Ascending aorta (tissue), 2 donors: ENCODE data around the gene CYSRT1. TPM values are rescaled to one million over a fixed set of nuclear protein-coding genes. Genes with fewer than 3 reads are reported as not detected.

Source experiments
- DNase-seq, 2 donors: peaks; one replicate each; pipeline ENCODE4 v3.0.0-alpha.2; 2019; ENCODE audit warnings: low spot score in 2 of 2
- H3K27ac ChIP-seq, 2 donors: fragments of 200-600 bp; sonication (generic); one replicate each; pipeline ENCODE4 v1.5.1; 2016 to 2017; ENCODE audit warnings: mild to moderate bottlenecking in 1 of 2
- H3K27me3 ChIP-seq: fragments of 200-600 bp; sonication (generic); one replicate; pipeline ENCODE4 v1.5.1; 2017
- H3K36me3 ChIP-seq, 2 donors: fragments of 200-600 bp; sonication (generic); one replicate each; pipeline ENCODE4 v1.5.1; 2016
- H3K4me1 ChIP-seq, 2 donors: fragments of 200-600 bp; sonication (generic); one replicate each; pipeline ENCODE4 v1.5.1; 2016 to 2017; ENCODE audit warnings: mild to moderate bottlenecking in 1 of 2
- H3K4me3 ChIP-seq, 2 donors: fragments of 200-600 bp; sonication (generic); one replicate each; pipeline ENCODE4 v1.5.1; 2016 to 2017; ENCODE audit warnings: mild to moderate bottlenecking in 1 of 2
- H3K9me3 ChIP-seq, 2 donors: fragments of 200-600 bp; sonication (generic); one replicate each; pipeline ENCODE4 v1.5.1; 2016
- CTCF ChIP-seq, 3 experiments: fragments of 200-600 bp in 2 of 3; fragments of 450-650 bp in 1 of 3; sonication (generic) in 2 of 3; IDR thresholded peaks; one replicate each; pipeline ENCODE4 v1.5.1; 2016 to 2019; ENCODE audit warnings: antibody characterized with exemption in 3 of 3, mild to moderate bottlenecking in 1 of 3, moderate library complexity in 1 of 3
- intact Hi-C: fragments of 100-400 bp; cut with DNase I; formaldehyde crosslinking; loops from one replicate; pipeline ENCODE4 v1.15.1; 2023
- total RNA-seq: library from RNA; depleted of rRNA; stranded (reverse); fragments of >200 nt; gene quantifications from one replicate; pipeline ENCODE4 v1.1.0, GENCODE V29; 2016

Gene CYSRT1
- total RNA-seq, 1 donor from 2014 or later = not detected

GRCh38 chr9:137221506-137222111 is 3.4 kb upstream of the CYSRT1 start:
- Histone ChIP-seq H3K27ac (no peak overlapping the region), H3K36me3 (no peaks in the 10 kb centered on the region), H3K4me1 (peaks cover 5 to 19% of the 10 kb centered on the region in 2 donors), H3K9me3 (no peaks in the 10 kb centered on the region), H3K27me3 (no peaks in the 10 kb centered on the region), H3K4me3 (peak overlapping the region; percentile 54 to 69)
- intact Hi-C loops = loop anchor here (10.0 kb wide), 1 partner anchor 427 kb away; the partner anchor contains the start of genes CCDC183 and TMEM141
- no peak for TF ChIP-seq CTCF (IDR thresholded peaks at IDR 0.05)
- no peak for DNase-seq

- Histone ChIP-seq H3K36me3 (no peaks in the 10 kb centered on the region), H3K4me3 (peak within 1 kb of the TSS; percentile 75 to 89), H3K9me3 (no peaks in the 10 kb centered on the region), H3K4me1 (peaks cover 5 to 19% of the 10 kb centered on the region in 2 donors), H3K27me3 (no peaks in the 10 kb centered on the region), H3K27ac (peak within 1 kb of the TSS; percentile 94 to 95)
- intact Hi-C loops = loop anchor here (1.0 to 10.0 kb wide), 5 partner anchors 18 to 428 kb away; partner anchors contain the start of genes ANAPC2, CCDC183, SSNA1 and TMEM141
- no peak for TF ChIP-seq CTCF (IDR thresholded peaks at IDR 0.05)
- DNase-seq = no peak
These were observed 2.5 kb upstream of the CYSRT1 start, which contains the start of gene RNF208 for GRCh38 chr9:137222190-137223077. Gene RNF208 (minus strand): TSS chr9:137222240. CDS start chr9:137221212, 1,028 bp downstream.

GRCh38 chr9:137223078-137223970 is 1.6 kb upstream of the CYSRT1 start:
- peak; percentile 94 to 99 for DNase-seq
- no peaks in the 10 kb centered on the region for H3K36me3 ChIP-seq
- peaks cover 5 to 19% of the 10 kb centered on the region in 2 donors for H3K4me1 ChIP-seq
- no peaks in the 10 kb centered on the region for H3K9me3 ChIP-seq
- H3K27me3 ChIP-seq = no peaks in the 10 kb centered on the region
- intact Hi-C loops = loop anchor here (1.0 to 10.0 kb wide), 5 partner anchors 17 to 429 kb away; partner anchors contain the start of genes ANAPC2, CCDC183, SSNA1 and TMEM141
- no peak for TF ChIP-seq CTCF (IDR thresholded peaks at IDR 0.05)
- H3K27ac ChIP-seq = peak overlapping the region; percentile 94 to 95
- peak overlapping the region; percentile 75 to 89 for H3K4me3 ChIP-seq

- Histone ChIP-seq H3K4me3 (no peak overlapping the region), H3K27me3 (no peaks in the 10 kb centered on the region), H3K36me3 (no peaks in the 10 kb centered on the region), H3K27ac (no peak overlapping the region), H3K4me1 (peaks cover 5 to 19% of the 10 kb centered on the region in 2 donors), H3K9me3 (no peaks in the 10 kb centered on the region)
- DNase-seq = no peak
- TF ChIP-seq CTCF (IDR thresholded peaks at IDR 0.05) = no peak
- intact Hi-C loops = loop anchor here (2.0 to 10.0 kb wide), 2 partner anchors 107 to 431 kb away; partner anchors contain the start of genes CCDC183 and TMEM141
These were observed 841 bp downstream of the CYSRT1 start for GRCh38 chr9:137225699-137226331.
